Measurements from ENCODE around the gene CGN. TPM values are rescaled to one million over a fixed set of nuclear protein-coding genes. Genes with fewer than 3 reads are reported as not detected.

Gene CGN
- polyA plus RNA-seq, 1 experiment = 0.05 TPM

DNA sequence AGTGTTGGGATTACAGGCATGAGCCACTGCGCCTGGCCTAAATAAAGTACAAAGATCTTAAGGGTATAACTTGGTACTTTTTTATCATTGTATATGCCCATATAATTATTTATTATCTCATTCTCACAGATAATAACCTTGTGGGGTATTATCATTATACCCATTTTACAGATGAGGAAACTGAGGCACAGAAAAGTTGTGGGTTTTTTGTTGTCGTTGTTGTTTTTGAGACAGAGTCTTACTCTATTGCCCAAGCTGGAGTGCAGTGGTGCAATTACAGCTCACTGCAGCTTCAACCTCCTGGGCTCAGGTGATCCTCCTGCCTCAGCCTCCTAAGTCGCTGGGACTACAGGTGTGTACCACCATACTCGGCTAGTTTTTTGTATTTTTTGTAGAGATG is 4.1 kb downstream of the CGN start:
- no peaks in the 10 kb centered on the region for H3K36me3 ChIP-seq (ENCODE audit: control insufficient read depth, insufficient read depth, low read length)
- H3K4me3 ChIP-seq (ENCODE audit: low read depth, low read length) = no peak overlapping the region
- CTCF ChIA-PET = no interaction called here
- no peak for DNase-seq (ENCODE audit: low read depth)
- POLR2A ChIA-PET = no interaction called here
- peaks cover 18% of the 10 kb centered on the region for H3K27me3 ChIP-seq (ENCODE audit: control insufficient read depth, insufficient read depth, low read length)
- TF ChIP-seq, protein P1, sequence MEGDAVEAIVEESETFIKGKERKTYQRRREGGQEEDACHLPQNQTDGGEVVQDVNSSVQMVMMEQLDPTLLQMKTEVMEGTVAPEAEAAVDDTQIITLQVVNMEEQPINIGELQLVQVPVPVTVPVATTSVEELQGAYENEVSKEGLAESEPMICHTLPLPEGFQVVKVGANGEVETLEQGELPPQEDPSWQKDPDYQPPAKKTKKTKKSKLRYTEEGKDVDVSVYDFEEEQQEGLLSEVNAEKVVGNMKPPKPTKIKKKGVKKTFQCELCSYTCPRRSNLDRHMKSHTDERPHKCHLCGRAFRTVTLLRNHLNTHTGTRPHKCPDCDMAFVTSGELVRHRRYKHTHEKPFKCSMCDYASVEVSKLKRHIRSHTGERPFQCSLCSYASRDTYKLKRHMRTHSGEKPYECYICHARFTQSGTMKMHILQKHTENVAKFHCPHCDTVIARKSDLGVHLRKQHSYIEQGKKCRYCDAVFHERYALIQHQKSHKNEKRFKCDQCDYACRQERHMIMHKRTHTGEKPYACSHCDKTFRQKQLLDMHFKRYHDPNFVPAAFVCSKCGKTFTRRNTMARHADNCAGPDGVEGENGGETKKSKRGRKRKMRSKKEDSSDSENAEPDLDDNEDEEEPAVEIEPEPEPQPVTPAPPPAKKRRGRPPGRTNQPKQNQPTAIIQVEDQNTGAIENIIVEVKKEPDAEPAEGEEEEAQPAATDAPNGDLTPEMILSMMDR (IDR thresholded peaks at IDR 0.05; ENCODE audit: insufficient read depth, low read depth, low read length) = no peak

DNA sequence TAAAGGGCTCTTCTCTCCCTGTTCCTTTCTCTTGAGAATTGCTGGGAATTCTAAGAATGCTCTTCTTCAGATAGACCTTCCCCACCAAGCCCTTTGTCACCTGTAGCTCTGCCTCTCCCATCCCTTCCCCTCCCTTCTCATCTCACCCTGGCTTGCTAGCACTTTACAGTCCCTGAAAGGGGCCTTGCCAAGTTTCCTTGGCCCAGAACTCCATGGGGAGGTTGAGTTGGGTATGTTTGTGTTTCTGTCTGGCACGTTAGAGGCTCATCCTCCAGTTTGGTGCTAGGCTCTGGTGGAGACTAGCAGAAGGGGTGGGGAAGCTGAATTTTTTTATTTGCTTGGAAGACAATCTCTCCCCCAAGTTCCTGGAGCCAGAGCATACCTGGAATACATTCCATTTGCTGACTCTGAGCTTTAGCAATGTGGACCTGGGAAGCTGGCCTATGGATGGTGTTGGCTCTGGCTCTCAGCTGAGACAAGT is 4.9 kb downstream of the CGN start:
- TF ChIP-seq, protein P1 (IDR thresholded peaks at IDR 0.05; ENCODE audit: insufficient read depth, low read depth, low read length) = no peak
- DNase-seq (ENCODE audit: low read depth) = no peak
- peaks cover 15% of the 10 kb centered on the region for H3K27me3 ChIP-seq (ENCODE audit: control insufficient read depth, insufficient read depth, low read length)
- ChIA-PET POLR2A (no interaction called here), CTCF (no interaction called here)
- H3K36me3 ChIP-seq (ENCODE audit: control insufficient read depth, insufficient read depth, low read length) = no peaks in the 10 kb centered on the region
- H3K4me3 ChIP-seq (ENCODE audit: low read depth, low read length) = no peak overlapping the region

DNA sequence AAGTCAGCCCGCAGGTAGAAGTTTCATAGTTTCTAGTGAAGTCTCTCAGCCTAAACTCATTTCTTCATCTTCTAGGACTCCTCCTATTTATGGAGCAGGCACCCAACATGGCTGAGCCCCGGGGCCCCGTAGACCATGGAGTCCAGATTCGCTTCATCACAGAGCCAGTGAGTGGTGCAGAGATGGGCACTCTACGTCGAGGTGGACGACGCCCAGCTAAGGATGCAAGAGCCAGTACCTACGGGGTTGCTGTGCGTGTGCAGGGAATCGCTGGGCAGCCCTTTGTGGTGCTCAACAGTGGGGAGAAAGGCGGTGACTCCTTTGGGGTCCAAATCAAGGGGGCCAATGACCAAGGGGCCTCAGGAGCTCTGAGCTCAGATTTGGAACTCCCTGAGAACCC is 7.2 kb downstream of the CGN start:
- POLR2A ChIA-PET = no interaction called here
- H3K27me3 ChIP-seq (ENCODE audit: control insufficient read depth, insufficient read depth, low read length) = peaks cover 2% of the 10 kb centered on the region; the same call in 1 of the 2 replicates
- DNase-seq (ENCODE audit: low read depth) = no peak
- H3K4me3 ChIP-seq (ENCODE audit: low read depth, low read length) = no peak overlapping the region
- TF ChIP-seq, protein P1 (IDR thresholded peaks at IDR 0.05; ENCODE audit: insufficient read depth, low read depth, low read length) = no peak
- H3K36me3 ChIP-seq (ENCODE audit: control insufficient read depth, insufficient read depth, low read length) = no peaks in the 10 kb centered on the region
- CTCF ChIA-PET = interaction anchor here (1.2 to 4.6 kb wide), 3 partner anchors 16 to 74 kb away, joined by 3 to 24 read pairs (median 7); no protein-coding TSS in a partner anchor

DNA sequence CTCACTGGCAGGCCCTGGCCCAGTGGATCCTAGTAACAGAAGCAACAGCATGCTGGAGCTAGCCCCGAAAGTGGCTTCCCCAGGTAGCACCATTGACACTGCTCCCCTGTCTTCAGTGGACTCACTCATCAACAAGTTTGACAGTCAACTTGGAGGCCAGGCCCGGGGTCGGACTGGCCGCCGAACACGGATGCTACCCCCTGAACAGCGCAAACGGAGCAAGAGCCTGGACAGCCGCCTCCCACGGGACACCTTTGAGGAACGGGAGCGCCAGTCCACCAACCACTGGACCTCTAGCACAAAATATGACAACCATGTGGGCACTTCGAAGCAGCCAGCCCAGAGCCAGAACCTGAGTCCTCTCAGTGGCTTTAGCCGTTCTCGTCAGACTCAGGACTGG is 7.7 kb downstream of the CGN start:
- CTCF ChIA-PET = interaction anchor here (1.2 to 4.6 kb wide), 3 partner anchors 15 to 75 kb away, joined by 3 to 24 read pairs (median 7); no protein-coding TSS in a partner anchor

GRCh38 chr1:151519667-151520066 is 8.5 kb downstream of the CGN start:
- Histone ChIP-seq H3K36me3 (ENCODE audit: control insufficient read depth, insufficient read depth, low read length) (no peaks in the 10 kb centered on the region), H3K4me3 (ENCODE audit: low read depth, low read length) (no peak overlapping the region), H3K27me3 (ENCODE audit: control insufficient read depth, insufficient read depth, low read length) (peaks cover 4% of the 10 kb centered on the region)
- POLR2A ChIA-PET = no interaction called here
- TF ChIP-seq, protein P1 (IDR thresholded peaks at IDR 0.05; ENCODE audit: insufficient read depth, low read depth, low read length) = no peak
- DNase-seq (ENCODE audit: low read depth) = no peak
- CTCF ChIA-PET = interaction anchor here (1.1 to 4.6 kb wide), 4 partner anchors 12 to 75 kb away, joined by 3 to 24 read pairs (median 5); no protein-coding TSS in a partner anchor

More for the DNA sequence above, 7.7 kb downstream of the CGN start:
- TF ChIP-seq, protein P1 (IDR thresholded peaks at IDR 0.05; ENCODE audit: insufficient read depth, low read depth, low read length) = no peak
- POLR2A ChIA-PET = no interaction called here
- Histone ChIP-seq H3K36me3 (ENCODE audit: control insufficient read depth, insufficient read depth, low read length) (no peaks in the 10 kb centered on the region), H3K27me3 (ENCODE audit: control insufficient read depth, insufficient read depth, low read length) (peaks cover 2% of the 10 kb centered on the region; the same call in 1 of the 2 replicates), H3K4me3 (ENCODE audit: low read depth, low read length) (no peak overlapping the region)
- no peak for DNase-seq (ENCODE audit: low read depth)
